LNCAP (cell line): Measurements from ENCODE around the gene MINDY4.

ENCODE experiments used
- TF ChIP-seq, protein P1 (sequence below): fragments of 450-650 bp; IDR thresholded peaks from 2 replicates; pipeline ENCODE4 v1.5.1; 2017; ENCODE audit warnings: mild to moderate bottlenecking

Gene MINDY4

DNA sequence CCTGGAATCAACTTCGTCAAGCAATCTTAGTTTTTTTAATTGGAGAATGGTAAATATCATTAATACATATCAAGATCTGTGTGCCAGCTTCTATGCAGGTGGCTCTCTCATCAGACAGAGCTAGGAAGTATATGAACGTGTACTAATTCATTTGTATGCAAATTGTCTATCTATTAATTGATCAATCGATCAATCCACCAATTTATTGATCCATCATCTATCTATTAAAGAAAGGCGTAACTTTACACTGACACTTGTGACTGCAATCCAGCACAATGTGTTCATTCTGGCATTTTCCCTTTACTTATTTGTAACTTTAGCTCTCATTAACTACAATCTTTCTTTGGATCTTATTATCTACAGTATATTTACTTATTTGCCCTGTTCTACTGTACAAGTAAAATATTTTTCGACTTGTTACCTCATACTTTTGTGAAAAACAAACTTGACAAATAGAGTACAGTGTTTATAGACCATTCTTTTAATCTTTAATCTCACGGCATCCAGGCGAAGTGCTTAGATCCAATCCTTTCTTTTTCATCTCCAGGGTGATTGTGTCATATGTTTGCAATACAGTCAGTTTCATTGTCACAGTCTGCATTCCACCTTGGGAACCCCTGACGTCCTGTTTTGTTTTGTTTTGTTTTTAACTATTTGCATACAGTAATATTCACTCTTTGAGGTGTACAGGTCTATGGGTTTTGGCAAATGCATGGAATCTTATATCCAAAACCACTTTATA lies 170.5 kb downstream of the MINDY4 start:
- TF ChIP-seq, protein P1, sequence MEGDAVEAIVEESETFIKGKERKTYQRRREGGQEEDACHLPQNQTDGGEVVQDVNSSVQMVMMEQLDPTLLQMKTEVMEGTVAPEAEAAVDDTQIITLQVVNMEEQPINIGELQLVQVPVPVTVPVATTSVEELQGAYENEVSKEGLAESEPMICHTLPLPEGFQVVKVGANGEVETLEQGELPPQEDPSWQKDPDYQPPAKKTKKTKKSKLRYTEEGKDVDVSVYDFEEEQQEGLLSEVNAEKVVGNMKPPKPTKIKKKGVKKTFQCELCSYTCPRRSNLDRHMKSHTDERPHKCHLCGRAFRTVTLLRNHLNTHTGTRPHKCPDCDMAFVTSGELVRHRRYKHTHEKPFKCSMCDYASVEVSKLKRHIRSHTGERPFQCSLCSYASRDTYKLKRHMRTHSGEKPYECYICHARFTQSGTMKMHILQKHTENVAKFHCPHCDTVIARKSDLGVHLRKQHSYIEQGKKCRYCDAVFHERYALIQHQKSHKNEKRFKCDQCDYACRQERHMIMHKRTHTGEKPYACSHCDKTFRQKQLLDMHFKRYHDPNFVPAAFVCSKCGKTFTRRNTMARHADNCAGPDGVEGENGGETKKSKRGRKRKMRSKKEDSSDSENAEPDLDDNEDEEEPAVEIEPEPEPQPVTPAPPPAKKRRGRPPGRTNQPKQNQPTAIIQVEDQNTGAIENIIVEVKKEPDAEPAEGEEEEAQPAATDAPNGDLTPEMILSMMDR = no peak
